Prostate gland (tissue), 2 donors: ENCODE measurements around the gene VKORC1.

ENCODE experiments used
- POLR2A ChIP-seq: fragments of 450-650 bp; IDR thresholded peaks from one replicate; pipeline ENCODE4 v1.6.1; 2016; ENCODE audit warnings: antibody characterized with exemption, mild to moderate bottlenecking
- POLR2AphosphoS5 ChIP-seq: sonication (generic); formaldehyde crosslinking; IDR thresholded peaks from one replicate; pipeline ENCODE4 v1.6.1; 2017; ENCODE audit warnings: antibody characterized with exemption
- TF ChIP-seq, protein P1 (sequence below), 4 experiments: fragments of 200-600 bp in 2 of 4; fragments of 450-650 bp in 2 of 4; sonication (generic) in 2 of 4; IDR thresholded peaks; 1 replicate in 3 of 4; 2 replicates in 1 of 4; pipeline ENCODE4 v1.5.1; 2016 to 2019; ENCODE audit warnings: antibody characterized with exemption in 4 of 4, mild to moderate bottlenecking in 2 of 4, moderate library complexity in 2 of 4

DNA sequence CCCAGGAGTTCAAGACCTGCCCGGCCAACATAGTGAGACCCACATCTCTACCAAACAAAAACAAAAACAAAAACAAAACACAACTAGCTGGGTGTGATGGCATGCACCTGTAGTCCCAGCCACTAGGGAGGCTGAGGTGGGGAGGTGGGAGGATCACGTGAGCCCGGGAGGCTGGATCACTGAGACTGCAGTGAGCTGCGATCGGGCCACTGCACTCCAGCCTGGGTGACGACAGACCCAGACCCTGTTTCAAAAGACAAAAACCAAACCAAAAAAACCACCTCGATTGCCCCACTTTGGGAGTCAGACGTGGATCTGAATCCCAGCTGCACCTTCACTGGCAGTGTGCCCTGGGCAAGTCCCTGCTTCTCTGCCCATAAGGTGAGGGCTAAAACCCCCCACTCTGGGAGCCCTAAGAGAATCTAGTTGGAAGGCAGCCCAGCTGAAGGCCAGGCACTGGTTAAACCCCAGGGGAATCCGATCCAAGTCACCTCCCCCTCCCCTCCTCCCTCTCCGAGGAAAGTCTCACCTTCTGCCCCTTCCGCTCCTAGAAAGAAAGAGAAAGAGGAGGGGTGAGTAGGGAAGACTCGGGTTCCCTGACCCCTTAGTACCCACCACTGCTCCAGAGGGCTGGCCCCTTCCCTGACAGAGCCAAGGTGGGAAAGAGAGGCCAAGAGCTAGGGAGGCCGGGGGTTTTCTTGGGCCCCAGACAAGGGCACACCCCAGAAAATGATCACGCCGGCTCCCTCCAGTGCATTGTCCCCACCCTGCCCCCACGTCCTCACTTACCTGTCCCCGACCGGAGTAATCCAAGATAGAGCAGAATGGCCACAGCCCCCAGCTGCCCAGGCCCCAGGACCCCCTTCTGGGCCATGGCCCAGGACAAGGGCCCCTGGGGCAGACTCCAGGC is 40.3 kb upstream of the VKORC1 start:
- TF ChIP-seq, protein P1, sequence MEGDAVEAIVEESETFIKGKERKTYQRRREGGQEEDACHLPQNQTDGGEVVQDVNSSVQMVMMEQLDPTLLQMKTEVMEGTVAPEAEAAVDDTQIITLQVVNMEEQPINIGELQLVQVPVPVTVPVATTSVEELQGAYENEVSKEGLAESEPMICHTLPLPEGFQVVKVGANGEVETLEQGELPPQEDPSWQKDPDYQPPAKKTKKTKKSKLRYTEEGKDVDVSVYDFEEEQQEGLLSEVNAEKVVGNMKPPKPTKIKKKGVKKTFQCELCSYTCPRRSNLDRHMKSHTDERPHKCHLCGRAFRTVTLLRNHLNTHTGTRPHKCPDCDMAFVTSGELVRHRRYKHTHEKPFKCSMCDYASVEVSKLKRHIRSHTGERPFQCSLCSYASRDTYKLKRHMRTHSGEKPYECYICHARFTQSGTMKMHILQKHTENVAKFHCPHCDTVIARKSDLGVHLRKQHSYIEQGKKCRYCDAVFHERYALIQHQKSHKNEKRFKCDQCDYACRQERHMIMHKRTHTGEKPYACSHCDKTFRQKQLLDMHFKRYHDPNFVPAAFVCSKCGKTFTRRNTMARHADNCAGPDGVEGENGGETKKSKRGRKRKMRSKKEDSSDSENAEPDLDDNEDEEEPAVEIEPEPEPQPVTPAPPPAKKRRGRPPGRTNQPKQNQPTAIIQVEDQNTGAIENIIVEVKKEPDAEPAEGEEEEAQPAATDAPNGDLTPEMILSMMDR (IDR thresholded peaks at IDR 0.05): peak in 2 of 4 experiments; percentile 58
- TF ChIP-seq POLR2AphosphoS5: peak; percentile 53
- peak; percentile 54 for TF ChIP-seq POLR2A
